GM19328 (cell line): ENCODE data around the gene SGO1.
"Not testable (repeated sequence)": the region's sequence is repeated elsewhere in the genome, so short reads cannot be mapped to it uniquely, and the experiment has no call there.

Source experiments
- ATAC-seq: cut with Tn5 transposase; IDR thresholded peaks from one replicate; pipeline ENCODE4 v1.9.1; 2021; ENCODE audit warnings: mild to moderate bottlenecking, moderate library complexity; ENCODE audit not compliant: unreplicated experiment

SGO1 gene

GRCh38 chr3:20185679-20186599, at the start of gene SGO1:
TSS of gene SGO1 (minus strand) at chr3:20186206. CDS start at chr3:20184027, 2,179 bp downstream.
- ATAC-seq: peak; percentile 96

- ATAC-seq: no peak
Measured at GRCh38 chr3:20235796-20236195, 49.8 kb upstream of the SGO1 start.

- no peak for ATAC-seq
Measured at GRCh38 chr3:20232906-20233780, 47.1 kb upstream of the SGO1 start.

- no peak for ATAC-seq
Measured at GRCh38 chr3:20230954-20231353, 44.9 kb upstream of the SGO1 start.

- no peak for ATAC-seq
Measured at GRCh38 chr3:20225769-20226168, 39.8 kb upstream of the SGO1 start.

GRCh38 chr3:20222274-20222673, 36.3 kb upstream of the SGO1 start:
- no peak for ATAC-seq

GRCh38 chr3:20218215-20218614, 32.2 kb upstream of the SGO1 start:
- no peak for ATAC-seq

- ATAC-seq: no peak
Measured at GRCh38 chr3:20215636-20216035, 29.6 kb upstream of the SGO1 start.

GRCh38 chr3:20213491-20213890, 27.5 kb upstream of the SGO1 start:
- not testable (repeated sequence) for ATAC-seq

GRCh38 chr3:20207945-20208344, 21.9 kb upstream of the SGO1 start:
- ATAC-seq: not testable (repeated sequence)

- not testable (repeated sequence) for ATAC-seq
Measured at GRCh38 chr3:20205898-20206297, 19.9 kb upstream of the SGO1 start.

GRCh38 chr3:20201143-20201542, 15.1 kb upstream of the SGO1 start:
- ATAC-seq: no peak

GRCh38 chr3:20197775-20198174, 11.8 kb upstream of the SGO1 start:
- no peak for ATAC-seq

- no peak for ATAC-seq
Measured at GRCh38 chr3:20194793-20195460, 8.9 kb upstream of the SGO1 start.

GRCh38 chr3:20190991-20191390, 5.0 kb upstream of the SGO1 start:
- no peak for ATAC-seq

- ATAC-seq: no peak
Measured at GRCh38 chr3:20186600-20187004, 596 bp upstream of the SGO1 start.

GRCh38 chr3:20185331-20185678, 701 bp downstream of the SGO1 start:
- no peak for ATAC-seq

GRCh38 chr3:20182206-20182605, 3.8 kb downstream of the SGO1 start:
- no peak for ATAC-seq

- ATAC-seq: no peak
Measured at GRCh38 chr3:20181276-20181675, 4.7 kb downstream of the SGO1 start.

- no peak for ATAC-seq
Measured at GRCh38 chr3:20173844-20174410, 12.1 kb downstream of the SGO1 start.

GRCh38 chr3:20161714-20162113, 24.3 kb downstream of the SGO1 start:
- no peak for ATAC-seq
